ENCODE measurements around the gene PPP1R12B. TPM values are rescaled to one million over a fixed set of nuclear protein-coding genes. Genes with fewer than 3 reads are reported as not detected.
"Not testable (repeated sequence)": the region's sequence is repeated elsewhere in the genome, so short reads cannot be mapped to it uniquely, and the experiment has no call there.

PPP1R12B gene
- total and polyA plus RNA-seq, 2 experiments from 2014 or later, result 8.1 to 15.0 TPM

- no peaks in the 10 kb centered on the region for H3K9me2 ChIP-seq (replicated peaks; ENCODE audit: insufficient read depth)
- 44% methylated on average over 4 of the region's 4 CpGs for WGBS (ENCODE audit: low lambda C conversion rate, missing lambda C conversion rate)
- no peak overlapping the region for H3K4me3 ChIP-seq
These were observed 168.0 kb downstream of the PPP1R12B start for GRCh38 chr1:202516434-202516877.

GRCh38 chr1:202517146-202517545 is 168.6 kb downstream of the PPP1R12B start:
- not testable (repeated sequence) for H3K27ac ChIP-seq; H3K9me2 ChIP-seq (replicated peaks; ENCODE audit: insufficient read depth); H4K20me1 ChIP-seq (ENCODE audit: insufficient read depth, poor library complexity, severe bottlenecking); H3K27me3 ChIP-seq; DNase-seq (ENCODE audit: low spot score); H3K9me3 ChIP-seq (ENCODE audit: low read depth); H3K4me2 ChIP-seq; H3K79me2 ChIP-seq; H3K4me3 ChIP-seq; H2AFZ ChIP-seq; H3K36me3 ChIP-seq (replicated peaks; ENCODE audit: insufficient read depth, low read depth)
- 89% methylated on average over 1 of the region's 1 CpG for WGBS (ENCODE audit: low lambda C conversion rate, missing lambda C conversion rate)
- H3K4me1 ChIP-seq (ENCODE audit: insufficient read depth), result peaks cover 16% of the 10 kb centered on the region

More at GRCh38 chr1:202516434-202516877, 168.0 kb downstream of the PPP1R12B start:
- TF ChIP-seq, protein P1, sequence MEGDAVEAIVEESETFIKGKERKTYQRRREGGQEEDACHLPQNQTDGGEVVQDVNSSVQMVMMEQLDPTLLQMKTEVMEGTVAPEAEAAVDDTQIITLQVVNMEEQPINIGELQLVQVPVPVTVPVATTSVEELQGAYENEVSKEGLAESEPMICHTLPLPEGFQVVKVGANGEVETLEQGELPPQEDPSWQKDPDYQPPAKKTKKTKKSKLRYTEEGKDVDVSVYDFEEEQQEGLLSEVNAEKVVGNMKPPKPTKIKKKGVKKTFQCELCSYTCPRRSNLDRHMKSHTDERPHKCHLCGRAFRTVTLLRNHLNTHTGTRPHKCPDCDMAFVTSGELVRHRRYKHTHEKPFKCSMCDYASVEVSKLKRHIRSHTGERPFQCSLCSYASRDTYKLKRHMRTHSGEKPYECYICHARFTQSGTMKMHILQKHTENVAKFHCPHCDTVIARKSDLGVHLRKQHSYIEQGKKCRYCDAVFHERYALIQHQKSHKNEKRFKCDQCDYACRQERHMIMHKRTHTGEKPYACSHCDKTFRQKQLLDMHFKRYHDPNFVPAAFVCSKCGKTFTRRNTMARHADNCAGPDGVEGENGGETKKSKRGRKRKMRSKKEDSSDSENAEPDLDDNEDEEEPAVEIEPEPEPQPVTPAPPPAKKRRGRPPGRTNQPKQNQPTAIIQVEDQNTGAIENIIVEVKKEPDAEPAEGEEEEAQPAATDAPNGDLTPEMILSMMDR (IDR thresholded peaks at IDR 0.05; ENCODE audit: poor library complexity), result no peak
- TF ChIP-seq EZH2phosphoT487 (IDR thresholded peaks at IDR 0.05; ENCODE audit: low read depth, severe bottlenecking, unreplicated experiment) (no peak), EZH2 (IDR thresholded peaks at IDR 0.05; ENCODE audit: borderline replicate concordance) (no peak)
- Histone ChIP-seq H3K4me2 (no peak overlapping the region), H4K20me1 (ENCODE audit: insufficient read depth, poor library complexity, severe bottlenecking) (no peaks in the 10 kb centered on the region), H3K27me3 (no peaks in the 10 kb centered on the region), H3K9me3 (ENCODE audit: low read depth) (no peaks in the 10 kb centered on the region), H3K4me1 (ENCODE audit: insufficient read depth) (peaks cover 16% of the 10 kb centered on the region), H2AFZ (no peak overlapping the region), H3K36me3 (replicated peaks; ENCODE audit: insufficient read depth, low read depth) (no peaks in the 10 kb centered on the region), H3K27ac (no peak overlapping the region), H3K79me2 (no peaks in the 10 kb centered on the region)
- no peak for DNase-seq (ENCODE audit: low spot score)

GRCh38 chr1:202518180-202518579 is 169.7 kb downstream of the PPP1R12B start:
- H3K9me3 ChIP-seq (ENCODE audit: low read depth); DNase-seq (ENCODE audit: low spot score); H3K36me3 ChIP-seq (replicated peaks; ENCODE audit: insufficient read depth, low read depth); H3K79me2 ChIP-seq; H2AFZ ChIP-seq; H4K20me1 ChIP-seq (ENCODE audit: insufficient read depth, poor library complexity, severe bottlenecking); H3K4me3 ChIP-seq; H3K27ac ChIP-seq; H3K9me2 ChIP-seq (replicated peaks; ENCODE audit: insufficient read depth); H3K4me2 ChIP-seq; H3K27me3 ChIP-seq: not testable (repeated sequence)
- 64% methylated on average over 1 of the region's 1 CpG for WGBS (ENCODE audit: low lambda C conversion rate, missing lambda C conversion rate)
- peaks cover 16% of the 10 kb centered on the region for H3K4me1 ChIP-seq (ENCODE audit: insufficient read depth)

GRCh38 chr1:202518905-202519304 is 170.4 kb downstream of the PPP1R12B start:
- not testable (repeated sequence) for H3K9me2 ChIP-seq (replicated peaks; ENCODE audit: insufficient read depth); H3K36me3 ChIP-seq (replicated peaks; ENCODE audit: insufficient read depth, low read depth); DNase-seq (ENCODE audit: low spot score); H3K4me2 ChIP-seq; H2AFZ ChIP-seq; H3K4me3 ChIP-seq; H3K79me2 ChIP-seq; H4K20me1 ChIP-seq (ENCODE audit: insufficient read depth, poor library complexity, severe bottlenecking); H3K27me3 ChIP-seq; H3K9me3 ChIP-seq (ENCODE audit: low read depth)
- H3K27ac ChIP-seq, result peak overlapping the region; percentile 63
- peaks cover 16% of the 10 kb centered on the region for H3K4me1 ChIP-seq (ENCODE audit: insufficient read depth)
- WGBS (ENCODE audit: low lambda C conversion rate, missing lambda C conversion rate), result 66% methylated on average over 3 of the region's 3 CpGs

GRCh38 chr1:202520129-202520856 is 171.8 kb downstream of the PPP1R12B start:
- not testable (repeated sequence) for H3K4me2 ChIP-seq; H3K9me2 ChIP-seq (replicated peaks; ENCODE audit: insufficient read depth); DNase-seq (ENCODE audit: low spot score); H3K79me2 ChIP-seq; H3K36me3 ChIP-seq (replicated peaks; ENCODE audit: insufficient read depth, low read depth); H3K4me3 ChIP-seq; H4K20me1 ChIP-seq (ENCODE audit: insufficient read depth, poor library complexity, severe bottlenecking); H3K9me3 ChIP-seq (ENCODE audit: low read depth); H3K27me3 ChIP-seq; H2AFZ ChIP-seq
- Histone ChIP-seq H3K27ac (peak overlapping the region; percentile 63), H3K4me1 (ENCODE audit: insufficient read depth) (peaks cover 16% of the 10 kb centered on the region)

DNA sequence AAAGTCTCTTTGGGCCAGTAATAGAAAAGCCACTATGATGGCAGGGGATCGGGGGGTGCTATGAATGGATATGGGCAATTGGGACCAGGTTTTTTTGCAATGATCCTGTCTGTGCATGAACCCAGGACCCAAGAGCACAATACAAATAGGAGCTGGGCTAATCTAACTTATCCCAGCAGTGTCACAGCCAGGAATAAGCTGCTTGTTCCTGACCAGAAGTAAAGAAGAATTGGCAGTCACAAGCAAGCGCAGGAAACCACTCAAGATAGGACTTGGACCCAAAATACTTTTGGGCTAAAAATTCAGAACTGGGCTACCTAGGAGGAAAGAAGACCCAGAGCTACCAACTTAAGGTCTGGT is 172.3 kb downstream of the PPP1R12B start:
- H3K79me2 ChIP-seq; H3K27me3 ChIP-seq; H3K9me2 ChIP-seq (replicated peaks; ENCODE audit: insufficient read depth); H4K20me1 ChIP-seq (ENCODE audit: insufficient read depth, poor library complexity, severe bottlenecking); DNase-seq (ENCODE audit: low spot score); H3K9me3 ChIP-seq (ENCODE audit: low read depth); H3K4me2 ChIP-seq; H2AFZ ChIP-seq; H3K4me3 ChIP-seq; H3K36me3 ChIP-seq (replicated peaks; ENCODE audit: insufficient read depth, low read depth): not testable (repeated sequence)
- Histone ChIP-seq H3K27ac (peak overlapping the region; percentile 63), H3K4me1 (ENCODE audit: insufficient read depth) (peaks cover 16% of the 10 kb centered on the region)
- WGBS (ENCODE audit: low lambda C conversion rate, missing lambda C conversion rate), result 100% methylated on average over 2 of the region's 2 CpGs

DNA sequence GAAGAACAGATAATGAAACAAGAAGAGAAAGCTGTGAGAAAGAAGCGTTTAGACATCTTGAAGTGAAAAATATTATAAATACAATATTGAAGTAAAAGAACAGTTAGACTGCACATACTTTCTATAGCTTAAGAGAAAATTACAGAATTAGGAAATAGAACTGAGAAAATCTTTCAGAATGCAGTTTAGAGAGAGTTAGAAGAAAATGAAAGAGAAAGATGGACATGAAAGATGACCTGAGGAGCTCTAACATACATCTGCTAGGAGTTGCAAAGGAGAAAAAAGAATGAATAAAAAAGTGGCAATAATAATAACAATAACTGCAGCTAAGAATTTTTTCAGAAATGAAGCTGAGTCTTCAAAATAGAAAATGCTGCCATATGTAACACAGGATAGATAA is 173.0 kb downstream of the PPP1R12B start:
- H3K79me2 ChIP-seq; H3K27ac ChIP-seq; H3K4me2 ChIP-seq; H3K4me3 ChIP-seq; H3K9me2 ChIP-seq (replicated peaks; ENCODE audit: insufficient read depth); H4K20me1 ChIP-seq (ENCODE audit: insufficient read depth, poor library complexity, severe bottlenecking); H3K36me3 ChIP-seq (replicated peaks; ENCODE audit: insufficient read depth, low read depth); H3K27me3 ChIP-seq; DNase-seq (ENCODE audit: low spot score); H3K9me3 ChIP-seq (ENCODE audit: low read depth); H2AFZ ChIP-seq: not testable (repeated sequence)
- WGBS (ENCODE audit: low lambda C conversion rate, missing lambda C conversion rate), result 97% methylated on average over 1 of the region's 1 CpG
- peaks cover 16% of the 10 kb centered on the region for H3K4me1 ChIP-seq (ENCODE audit: insufficient read depth)
